Kidney glomerular epithelial cell (primary cell): Measurements from ENCODE around the gene PARVA.

Source experiments
- DNase-seq: peaks from one replicate; lab custom pipeline; 2025; lab: John Stamatoyannopoulos, UW

PARVA gene

DNA sequence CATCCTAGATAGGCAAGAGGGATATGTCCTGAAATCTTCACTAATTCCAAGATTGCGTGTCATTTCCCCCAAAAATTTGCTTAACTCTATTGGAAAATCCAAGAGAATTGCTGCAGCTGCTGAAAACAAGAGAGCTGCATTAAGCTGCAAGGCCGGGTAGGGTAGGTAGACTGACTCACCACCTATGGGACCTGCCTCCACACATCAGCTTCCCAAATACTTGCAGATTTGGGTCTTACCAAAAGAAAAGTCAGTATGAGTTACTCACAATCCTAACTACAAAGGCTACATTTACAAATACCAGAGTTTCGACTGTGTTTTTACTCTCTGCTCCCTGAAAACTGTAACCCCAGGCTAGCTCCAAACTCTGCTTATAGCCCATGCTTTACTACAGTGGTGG is 154.3 kb downstream of the PARVA start:
- DNase-seq = no peak

DNA sequence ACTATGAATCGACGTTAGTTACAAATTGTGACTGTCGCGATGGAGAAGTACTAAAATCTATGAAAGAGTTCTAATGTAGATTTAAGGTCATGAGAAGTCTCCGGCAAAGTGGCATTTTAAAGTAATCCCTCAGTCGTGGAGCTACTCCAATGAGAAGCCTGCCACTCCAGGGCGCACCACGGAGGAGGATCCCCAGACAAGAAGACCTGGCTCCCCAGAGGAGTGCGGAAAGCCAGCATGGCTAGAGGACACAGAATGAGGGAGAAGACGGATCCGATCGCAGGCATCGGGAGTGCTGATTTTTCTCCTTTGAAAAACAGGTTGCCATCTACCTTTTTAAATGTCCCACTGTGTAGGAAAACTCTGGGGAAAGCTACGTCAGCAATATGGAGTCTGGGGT is 155.2 kb downstream of the PARVA start:
- no peak for DNase-seq

DNA sequence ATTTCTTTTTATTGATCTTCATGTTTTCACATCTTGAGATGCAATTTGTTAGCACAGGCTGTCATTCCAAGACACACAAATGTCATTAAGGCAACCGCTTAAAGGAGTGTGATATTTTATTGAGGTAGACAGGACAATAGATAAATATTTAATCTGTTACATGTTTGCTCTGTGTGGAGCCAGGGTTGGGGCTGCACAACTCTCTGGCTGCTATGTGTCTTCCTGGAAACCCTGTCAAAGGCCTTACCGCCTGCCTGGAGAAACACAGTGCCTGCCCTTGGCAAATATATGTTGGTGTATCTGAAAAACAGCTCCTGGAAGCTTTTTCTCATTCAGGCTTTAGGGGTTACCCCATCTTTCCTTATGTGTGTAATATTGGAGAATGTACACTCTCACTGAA is 157.2 kb downstream of the PARVA start:
- DNase-seq = no peak

GRCh38 chr11:12535321-12535720 is 157.9 kb downstream of the PARVA start:
- no peak for DNase-seq

DNA sequence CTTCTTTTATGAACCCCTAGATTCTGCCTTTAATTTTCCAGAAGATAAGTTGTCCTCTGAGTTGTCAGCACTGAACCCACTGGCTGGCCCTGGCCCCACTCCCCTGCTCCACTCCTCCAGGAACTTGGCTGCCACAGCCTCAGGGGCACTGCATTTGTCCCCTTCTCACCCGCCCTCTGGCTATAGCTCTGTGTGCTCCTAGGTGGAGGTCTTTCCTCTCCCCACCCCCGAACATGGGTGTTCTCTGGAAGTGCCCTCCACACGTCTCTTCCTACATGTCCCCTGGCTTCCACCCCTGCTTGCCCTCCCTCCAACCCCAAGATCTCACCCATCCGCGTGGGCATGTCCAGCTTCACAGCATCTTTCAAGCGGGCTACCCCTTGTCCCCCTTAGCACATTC is 159.2 kb downstream of the PARVA start:
- DNase-seq = no peak

DNA sequence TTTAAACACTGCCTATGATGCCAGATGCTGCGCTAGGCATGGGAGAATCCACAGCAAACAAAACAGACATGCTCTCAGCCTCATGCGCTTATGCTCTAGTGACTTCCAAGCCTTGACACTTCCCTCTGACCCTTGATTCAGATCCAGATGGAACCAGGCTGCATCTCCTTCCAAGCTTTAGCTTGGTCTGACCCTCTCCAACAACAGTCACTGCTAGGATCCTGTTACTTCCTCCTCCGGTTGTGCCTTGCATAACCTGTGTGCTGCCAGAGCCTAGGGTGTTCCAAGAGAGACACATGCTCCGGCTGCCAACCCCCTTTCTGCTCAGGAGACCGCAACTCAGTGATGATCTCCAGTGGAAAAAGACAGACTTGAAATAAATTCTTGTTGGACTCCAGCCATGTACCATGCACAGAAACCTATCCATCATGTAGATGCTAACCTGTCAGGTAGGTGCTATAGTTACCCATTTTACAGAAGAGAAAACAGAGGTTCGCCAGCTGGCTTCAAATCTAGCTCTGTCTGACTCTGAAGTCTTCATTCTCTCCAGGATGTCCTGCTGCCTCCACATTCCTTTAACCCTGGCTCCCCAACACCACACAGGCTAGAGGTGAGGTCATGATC is 160.5 kb downstream of the PARVA start:
- DNase-seq = no peak

DNA sequence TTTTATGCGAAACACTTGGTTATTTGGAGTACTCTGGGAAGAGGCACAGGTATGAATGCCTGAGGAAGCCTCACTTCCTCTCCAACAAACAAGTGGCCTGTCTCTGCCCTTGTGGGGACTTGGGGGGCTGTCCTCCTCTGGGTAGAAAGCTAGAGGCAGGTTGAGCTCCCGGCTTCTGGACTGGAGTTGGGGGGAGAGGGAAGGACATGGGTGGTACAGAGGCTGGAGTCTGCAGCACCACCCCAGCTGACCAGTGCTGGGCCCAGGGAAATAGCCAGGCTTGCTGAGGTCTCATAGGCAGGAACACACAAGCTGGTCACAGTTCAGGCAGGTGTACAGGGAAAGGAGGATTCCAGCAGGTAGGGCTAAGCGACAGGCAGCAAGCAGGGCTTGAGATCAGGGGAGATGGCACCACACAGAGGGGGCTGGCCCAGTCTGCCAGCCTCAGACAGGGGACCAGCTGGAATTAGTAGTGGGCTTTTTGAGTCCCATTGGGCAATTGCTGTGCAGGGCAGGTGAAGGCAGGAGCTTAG is 161.6 kb downstream of the PARVA start:
- no peak for DNase-seq

GRCh38 chr11:12539572-12539971 is 162.2 kb downstream of the PARVA start:
- DNase-seq = peak; percentile 46

GRCh38 chr11:12540075-12540680 is 162.8 kb downstream of the PARVA start:
- peak; percentile 47 for DNase-seq

DNA sequence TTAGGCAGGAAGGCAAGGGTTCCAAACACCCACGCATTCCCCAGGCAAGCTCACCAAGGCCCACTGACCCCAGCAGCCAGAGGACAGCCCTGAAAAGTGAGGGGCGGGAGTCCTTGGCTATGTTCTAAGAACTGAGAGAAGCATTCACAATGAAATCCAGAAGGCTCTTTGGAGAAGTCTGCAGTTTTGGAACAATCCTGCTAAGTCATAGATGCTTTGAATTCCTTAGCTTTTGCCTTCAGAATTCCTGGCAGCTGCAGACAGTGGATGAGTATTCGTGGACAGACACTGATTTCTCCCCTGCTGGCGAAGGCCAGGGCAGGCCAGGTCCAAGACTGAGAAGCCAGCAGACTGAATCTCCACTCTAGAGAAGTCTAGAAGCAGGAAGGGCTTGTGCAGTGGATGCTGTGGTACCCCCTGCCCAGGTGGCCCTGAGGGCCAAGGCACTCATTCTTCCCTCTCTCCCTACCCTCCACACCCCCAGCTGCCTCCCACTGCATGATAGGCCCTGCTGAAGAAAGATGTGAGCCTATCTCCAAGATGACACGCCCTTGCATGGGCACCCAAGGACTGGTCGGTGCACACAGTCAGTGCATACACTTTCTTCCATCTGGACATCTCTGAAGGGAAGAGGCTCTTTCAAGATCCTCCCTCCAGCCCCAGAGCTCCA is 163.7 kb downstream of the PARVA start:
- DNase-seq = peak; percentile 74

DNA sequence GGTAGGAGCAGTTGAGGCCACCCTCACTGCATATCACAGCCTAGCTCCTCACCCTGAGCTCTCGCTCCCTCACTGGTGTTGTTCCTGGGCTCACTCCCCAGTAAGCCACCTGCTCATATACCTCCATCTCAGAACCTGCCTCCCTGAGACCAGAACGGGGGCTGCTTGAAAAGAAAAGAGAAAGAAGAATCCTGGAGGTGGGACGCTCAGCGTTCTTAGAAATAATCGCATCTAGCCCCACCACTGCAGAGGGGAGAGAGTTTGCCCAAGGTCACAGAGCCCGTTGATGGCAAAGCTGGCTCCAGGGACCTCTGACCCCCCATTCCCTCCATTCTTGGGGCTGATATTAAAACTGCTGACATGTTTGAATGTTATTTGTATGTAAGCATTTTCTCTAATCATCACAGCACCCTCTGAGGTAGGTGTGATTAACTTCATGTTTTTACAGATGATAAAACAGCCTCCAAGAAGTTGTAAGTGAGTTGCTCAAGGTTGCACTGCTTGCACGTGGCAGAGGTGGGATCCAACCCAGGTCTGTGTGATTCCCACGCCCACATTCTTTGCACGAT is 164.3 kb downstream of the PARVA start:
- DNase-seq = no peak

DNA sequence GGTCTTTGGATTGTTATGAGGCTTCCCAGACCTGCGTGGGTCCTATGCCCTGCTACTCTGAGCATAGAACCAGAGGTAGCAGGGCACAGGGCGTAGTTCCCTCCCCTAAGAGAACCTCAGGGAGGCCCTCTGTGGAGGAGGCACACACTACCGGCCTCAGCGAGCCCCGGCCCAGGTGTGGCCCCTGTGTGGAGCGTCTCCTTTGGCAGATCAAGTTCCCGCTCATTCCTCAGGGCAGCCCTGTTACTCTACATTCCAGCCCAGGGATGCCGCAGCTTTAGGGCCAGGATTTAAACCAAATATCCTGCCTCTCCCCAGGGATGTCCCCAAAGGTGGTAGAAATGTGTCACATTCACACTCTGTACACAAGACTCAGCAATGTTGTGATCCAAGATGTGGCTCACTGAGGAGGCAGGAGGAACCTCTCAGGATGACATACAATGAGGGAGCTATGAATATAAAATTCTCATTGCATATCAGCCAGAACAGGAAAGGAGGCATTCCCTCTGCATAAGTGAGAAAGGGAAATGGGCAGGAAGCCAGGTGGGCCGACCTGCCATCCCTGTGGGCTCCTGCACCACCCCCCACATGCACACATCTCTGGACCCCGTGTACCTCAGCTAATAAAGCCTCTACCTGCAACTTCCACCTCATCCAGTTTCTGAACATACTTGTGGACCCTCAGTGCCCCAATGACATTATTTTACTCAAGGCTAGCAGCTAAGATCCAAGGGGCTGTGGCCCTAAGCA is 165.0 kb downstream of the PARVA start:
- no peak for DNase-seq

DNA sequence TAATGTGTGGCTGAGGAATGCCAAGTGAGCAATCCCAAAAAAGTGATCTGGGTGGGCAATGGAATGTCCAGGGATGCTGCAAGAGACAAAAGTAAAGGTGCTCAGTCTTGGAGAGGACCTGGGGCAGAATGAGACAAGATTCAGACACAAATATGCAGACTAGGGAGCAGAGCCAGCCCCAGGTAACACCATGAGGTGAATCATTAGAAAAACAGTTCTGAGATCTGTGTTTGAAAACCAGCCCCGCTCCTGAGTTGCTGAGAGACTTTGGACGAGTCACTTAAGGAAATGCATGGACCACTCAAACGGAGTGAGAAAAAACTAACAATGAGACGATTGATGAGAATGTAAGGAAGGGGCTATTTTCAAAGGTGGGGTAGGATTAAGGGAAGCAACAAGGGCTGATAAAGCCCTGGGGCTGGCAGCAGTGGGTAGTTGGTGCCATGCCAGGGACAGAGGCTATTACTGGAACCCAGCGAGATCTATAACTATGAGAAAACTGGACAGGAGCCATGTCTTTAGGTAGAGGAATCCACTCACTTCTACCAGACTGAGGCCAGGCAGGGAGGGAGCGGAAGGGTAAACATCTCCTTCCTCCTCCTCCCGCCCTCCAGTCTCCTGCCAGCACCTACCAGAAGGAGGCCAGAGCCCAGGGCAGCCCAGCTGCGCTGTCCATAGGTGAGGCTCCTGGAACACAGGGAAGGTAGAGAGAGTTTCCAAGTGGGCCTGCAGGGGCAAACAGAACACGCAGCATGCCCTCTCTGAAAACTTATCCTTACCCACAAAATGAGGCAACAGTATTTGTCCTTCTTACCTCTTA is 166.4 kb downstream of the PARVA start:
- DNase-seq = peak; percentile 36

- DNase-seq = no peak
Measured at GRCh38 chr11:12544986-12545775, 167.8 kb downstream of the PARVA start.

DNA sequence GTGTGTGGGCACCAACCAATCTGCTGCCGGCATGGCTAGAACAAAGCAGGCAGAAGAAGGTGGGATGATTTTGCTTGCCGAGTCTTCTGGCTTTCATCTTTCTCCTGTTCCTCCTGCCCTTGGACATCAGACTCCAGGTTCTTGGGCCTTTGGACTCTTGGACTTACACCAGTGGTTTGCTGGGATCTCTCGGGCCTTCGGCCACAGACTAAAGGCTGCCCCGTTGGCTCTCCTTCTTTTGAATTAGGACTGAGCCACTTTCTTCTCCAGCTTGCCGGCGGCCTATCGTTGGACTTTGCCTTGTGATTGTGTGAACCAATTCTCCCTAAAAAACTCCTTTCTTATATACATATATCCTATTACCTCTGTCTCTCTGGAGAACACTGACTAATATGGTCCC is 168.8 kb downstream of the PARVA start:
- DNase-seq = no peak

- no peak for DNase-seq
Measured at GRCh38 chr11:12546660-12547059, 169.3 kb downstream of the PARVA start.

- no peak for DNase-seq
Measured at GRCh38 chr11:12547953-12548650, 170.7 kb downstream of the PARVA start.

DNA sequence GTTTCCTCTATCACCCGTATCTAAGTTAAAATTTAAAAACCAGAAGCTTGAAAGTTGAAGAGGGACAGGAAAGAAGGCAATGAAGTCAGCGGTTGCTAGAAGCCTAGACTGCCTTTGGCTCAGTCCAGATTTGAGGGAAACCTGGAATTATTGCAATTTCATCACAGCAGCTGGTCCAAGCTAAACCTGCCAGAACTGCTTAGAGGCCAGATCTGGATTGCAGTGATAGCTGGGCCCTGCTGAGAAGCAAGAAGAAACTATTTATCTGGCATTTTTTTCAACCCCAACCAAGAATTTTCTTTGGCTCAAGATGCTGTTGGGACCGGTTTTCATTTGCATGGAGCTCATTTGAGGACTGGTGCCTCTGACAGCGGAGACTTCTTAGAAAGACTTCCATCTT is 175.3 kb downstream of the PARVA start:
- DNase-seq = no peak

GRCh38 chr11:12554122-12554521 is 176.8 kb downstream of the PARVA start:
- DNase-seq = no peak

DNA sequence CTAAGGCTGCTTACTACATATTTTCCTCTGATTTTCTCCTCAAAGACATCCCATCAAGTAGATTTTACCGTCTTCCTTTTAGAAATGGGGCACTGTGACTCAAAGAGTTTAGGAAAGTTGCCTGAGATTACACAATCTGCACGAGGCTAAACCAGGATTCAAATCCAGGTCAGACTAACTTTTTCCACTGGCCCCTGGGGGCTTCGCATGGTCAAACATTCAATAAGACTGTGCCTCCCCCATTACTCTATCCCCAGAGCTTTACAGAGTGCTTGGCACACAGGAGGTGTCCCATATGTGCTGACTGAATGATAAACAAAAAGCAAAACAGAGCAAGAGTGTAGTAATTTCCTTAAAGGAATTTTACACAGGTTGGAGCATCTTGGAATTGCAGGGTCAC is 178.8 kb downstream of the PARVA start:
- no peak for DNase-seq
